Measurements from ENCODE around the gene GALNT9. TPM values are rescaled to one million over a fixed set of nuclear protein-coding genes. Genes with fewer than 3 reads are reported as not detected.

The GALNT9 gene
- total and polyA plus RNA-seq, 2 experiments from 2014 or later, result 0.33 to 1.4 TPM

GRCh38 chr12:132158677-132159554, 170.5 kb downstream of the GALNT9 start:
- H3K9me2 ChIP-seq (ENCODE audit: insufficient read depth), result no peaks in the 10 kb centered on the region
- in situ Hi-C loops (cut with MboI), result loop anchor here (25.0 kb wide), 1 partner anchor 453 kb away; the partner anchor contains the start of genes LRCOL1 and P2RX2
- no peak overlapping the region for H3K27ac ChIP-seq
- H4K20me1 ChIP-seq (ENCODE audit: insufficient read depth), result no peaks in the 10 kb centered on the region
- no peak for DNase-seq
- TF ChIP-seq EZH2 (IDR thresholded peaks at IDR 0.05; ENCODE audit: insufficient read depth, poor library complexity, severe bottlenecking), result no peak
- TF ChIP-seq EZH2phosphoT487 (IDR thresholded peaks at IDR 0.05; ENCODE audit: insufficient read depth, low read depth), result no peak
- H3K36me3 ChIP-seq (ENCODE audit: low read depth), result no peaks in the 10 kb centered on the region
- H3K79me2 ChIP-seq (ENCODE audit: insufficient read depth), result no peaks in the 10 kb centered on the region
- H3K4me1 ChIP-seq (ENCODE audit: insufficient read depth), result peaks cover 9% of the 10 kb centered on the region
- no peak overlapping the region for H3K4me2 ChIP-seq (ENCODE audit: unreplicated experiment)
- H3K9ac ChIP-seq, result no peak overlapping the region
- no peak overlapping the region for H3K4me3 ChIP-seq
- H2AFZ ChIP-seq, result no peak overlapping the region
- WGBS, 2 experiments (ENCODE audit: low coverage in 1 of 2, low lambda C conversion rate in 2 of 2, missing lambda C conversion rate in 2 of 2), result 92 to 95% methylated on average over 33 to 36 of the region's 37 CpGs
- no peaks in the 10 kb centered on the region for H3K27me3 ChIP-seq (replicated peaks; ENCODE audit: insufficient read depth)
- peaks cover 23% of the 10 kb centered on the region for H3F3A ChIP-seq (ENCODE audit: insufficient read depth)
- H3K9me3 ChIP-seq (ENCODE audit: low read depth), result no peaks in the 10 kb centered on the region

- no peak overlapping the region for H2AFZ ChIP-seq
- H4K20me1 ChIP-seq (ENCODE audit: insufficient read depth), result no peaks in the 10 kb centered on the region
- H3F3A ChIP-seq (ENCODE audit: insufficient read depth), result peaks cover 23% of the 10 kb centered on the region
- 92 to 98% methylated on average over 5 of the region's 5 CpGs for WGBS, 2 experiments (ENCODE audit: low coverage in 1 of 2, low lambda C conversion rate in 2 of 2, missing lambda C conversion rate in 2 of 2)
- TF ChIP-seq EZH2 (IDR thresholded peaks at IDR 0.05; ENCODE audit: insufficient read depth, poor library complexity, severe bottlenecking) (no peak), EZH2phosphoT487 (IDR thresholded peaks at IDR 0.05; ENCODE audit: insufficient read depth, low read depth) (no peak)
- no peaks in the 10 kb centered on the region for H3K36me3 ChIP-seq (ENCODE audit: low read depth)
- H3K27me3 ChIP-seq (replicated peaks; ENCODE audit: insufficient read depth), result no peaks in the 10 kb centered on the region
- no peaks in the 10 kb centered on the region for H3K79me2 ChIP-seq (ENCODE audit: insufficient read depth)
- no peak overlapping the region for H3K27ac ChIP-seq
- no peak overlapping the region for H3K4me3 ChIP-seq
- H3K9ac ChIP-seq, result no peak overlapping the region
- in situ Hi-C loops (cut with MboI), result loop anchor here (25.0 kb wide), 1 partner anchor 454 kb away; the partner anchor contains the start of genes LRCOL1 and P2RX2
- no peaks in the 10 kb centered on the region for H3K9me3 ChIP-seq (ENCODE audit: low read depth)
- H3K4me1 ChIP-seq (ENCODE audit: insufficient read depth), result peaks cover 6% of the 10 kb centered on the region
- DNase-seq, result no peak
- no peak overlapping the region for H3K4me2 ChIP-seq (ENCODE audit: unreplicated experiment)
- H3K9me2 ChIP-seq (ENCODE audit: insufficient read depth), result no peaks in the 10 kb centered on the region
Observed at GRCh38 chr12:132157733-132158409, 171.5 kb downstream of the GALNT9 start.

- H3K4me1 ChIP-seq (ENCODE audit: insufficient read depth), result no peaks in the 10 kb centered on the region
- no peak overlapping the region for H3K4me2 ChIP-seq (ENCODE audit: unreplicated experiment)
Observed at GRCh38 chr12:132156573-132157325, 172.6 kb downstream of the GALNT9 start.

More at GRCh38 chr12:132156573-132157325, 172.6 kb downstream of the GALNT9 start:
- Histone ChIP-seq H3K9me2 (ENCODE audit: insufficient read depth) (no peaks in the 10 kb centered on the region), H3K79me2 (ENCODE audit: insufficient read depth) (no peaks in the 10 kb centered on the region), H3K4me3 (no peak overlapping the region), H2AFZ (no peak overlapping the region), H4K20me1 (ENCODE audit: insufficient read depth) (no peaks in the 10 kb centered on the region), H3F3A (ENCODE audit: insufficient read depth) (peaks cover 20% of the 10 kb centered on the region), H3K9ac (no peak overlapping the region), H3K36me3 (ENCODE audit: low read depth) (no peaks in the 10 kb centered on the region), H3K9me3 (ENCODE audit: low read depth) (no peaks in the 10 kb centered on the region), H3K27me3 (replicated peaks; ENCODE audit: insufficient read depth) (no peaks in the 10 kb centered on the region), H3K27ac (no peak overlapping the region)
- no peak for TF ChIP-seq EZH2phosphoT487 (IDR thresholded peaks at IDR 0.05; ENCODE audit: insufficient read depth, low read depth)
- no peak for TF ChIP-seq EZH2 (IDR thresholded peaks at IDR 0.05; ENCODE audit: insufficient read depth, poor library complexity, severe bottlenecking)
- whole genome bisulfite sequencing, 2 experiments (ENCODE audit: low coverage in 1 of 2, low lambda C conversion rate in 2 of 2, missing lambda C conversion rate in 2 of 2), result 85 to 100% methylated on average over 2 to 8 of the region's 8 CpGs
- in situ Hi-C loops (cut with MboI), result loop anchor here (25.0 kb wide), 1 partner anchor 456 kb away; the partner anchor contains the start of genes LRCOL1 and P2RX2
- no peak for DNase-seq
